DLD1 (cell line): ENCODE data around the gene CACNA2D2.

ENCODE experiments used
- in situ Hi-C: cut with HindIII; loops from 2 replicates; pipeline ENCODE4 v1.10.0; 2017; ENCODE audit warnings: low sequenced_read_pairs

The CACNA2D2 gene

DNA sequence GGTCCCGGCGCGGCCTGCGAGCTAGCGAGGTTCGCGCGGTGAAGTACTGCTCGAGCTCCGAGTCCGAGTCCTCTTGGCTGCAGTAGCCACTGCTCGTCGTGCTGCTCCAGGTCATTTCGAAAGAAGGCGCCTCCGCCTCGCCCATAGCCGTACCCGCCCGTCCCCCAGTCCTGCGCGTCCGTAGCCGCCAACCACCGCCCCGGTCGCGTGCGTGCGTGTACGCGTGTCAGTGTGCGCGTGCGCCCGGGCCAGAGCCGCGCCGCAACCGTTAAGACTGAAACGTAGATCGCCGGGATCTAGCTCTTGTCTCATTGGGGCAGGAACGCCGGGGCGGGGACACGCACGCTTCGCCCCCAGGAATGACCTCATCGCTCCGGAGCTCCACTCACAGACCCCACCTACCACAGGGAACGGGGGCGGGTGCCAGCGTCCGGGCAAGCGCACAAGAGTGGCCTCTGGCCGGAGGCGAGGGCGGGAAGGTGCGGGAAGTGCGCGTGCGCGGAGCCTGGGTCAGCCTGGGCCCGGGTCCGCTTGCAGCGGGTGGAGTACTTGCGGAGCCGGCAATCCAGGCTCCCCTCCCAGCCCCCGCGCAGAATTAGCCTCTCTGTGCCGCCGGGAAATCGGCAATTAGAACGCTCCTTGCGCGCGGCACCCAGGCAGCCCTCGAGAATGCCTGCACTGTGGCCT is 166.1 kb downstream of the CACNA2D2 start:
- in situ Hi-C loops: loop anchor here (25.0 kb wide), 1 partner anchor 1050 kb away; the partner anchor contains the start of genes MANF and RBM15B

GRCh38 chr3:50336452-50337174 is 166.8 kb downstream of the CACNA2D2 start:
- in situ Hi-C loops: loop anchor here (25.0 kb wide), 1 partner anchor 1051 kb away; the partner anchor contains the start of genes MANF and RBM15B

DNA sequence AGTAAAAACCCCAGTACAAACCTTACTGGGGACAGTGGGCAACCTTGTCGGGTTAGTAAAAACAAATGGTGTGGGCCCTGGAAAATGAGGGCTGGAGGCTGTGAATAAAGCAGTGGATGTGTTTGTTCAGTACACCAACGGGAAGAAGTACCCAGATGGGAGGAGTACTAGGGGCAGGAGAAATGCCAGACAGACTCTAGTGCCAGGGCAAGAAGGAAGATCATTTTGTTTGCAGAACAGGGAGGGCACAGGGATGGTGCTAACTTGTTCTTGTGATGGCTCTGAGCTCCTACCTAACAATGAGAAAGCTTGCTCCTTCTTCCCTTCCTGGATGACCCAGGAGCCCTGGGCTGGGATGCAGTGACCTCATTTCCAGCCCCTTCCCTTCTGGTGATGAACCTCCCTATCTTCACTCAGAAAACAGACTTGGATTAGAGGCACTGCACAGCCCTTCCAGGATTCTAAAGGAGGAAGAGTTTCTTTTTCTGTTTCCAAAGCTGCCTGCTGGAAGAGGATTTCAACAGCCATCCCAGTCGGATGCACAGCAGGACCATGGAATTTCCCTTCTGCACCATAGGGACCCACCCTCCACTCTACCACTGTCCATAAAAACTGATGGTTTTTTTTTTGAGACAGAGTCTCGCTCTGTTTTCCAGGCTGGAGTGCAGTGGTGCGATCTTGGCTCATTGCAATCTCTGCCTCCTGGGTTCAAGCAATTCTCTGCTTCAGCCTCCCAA is 168.9 kb downstream of the CACNA2D2 start:
- in situ Hi-C loops: loop anchor here (25.0 kb wide), 1 partner anchor 1053 kb away; the partner anchor contains the start of genes MANF and RBM15B

GRCh38 chr3:50333744-50334328 is 169.6 kb downstream of the CACNA2D2 start:
- in situ Hi-C loops: loop anchor here (25.0 kb wide), 1 partner anchor 1053 kb away; the partner anchor contains the start of genes MANF and RBM15B

DNA sequence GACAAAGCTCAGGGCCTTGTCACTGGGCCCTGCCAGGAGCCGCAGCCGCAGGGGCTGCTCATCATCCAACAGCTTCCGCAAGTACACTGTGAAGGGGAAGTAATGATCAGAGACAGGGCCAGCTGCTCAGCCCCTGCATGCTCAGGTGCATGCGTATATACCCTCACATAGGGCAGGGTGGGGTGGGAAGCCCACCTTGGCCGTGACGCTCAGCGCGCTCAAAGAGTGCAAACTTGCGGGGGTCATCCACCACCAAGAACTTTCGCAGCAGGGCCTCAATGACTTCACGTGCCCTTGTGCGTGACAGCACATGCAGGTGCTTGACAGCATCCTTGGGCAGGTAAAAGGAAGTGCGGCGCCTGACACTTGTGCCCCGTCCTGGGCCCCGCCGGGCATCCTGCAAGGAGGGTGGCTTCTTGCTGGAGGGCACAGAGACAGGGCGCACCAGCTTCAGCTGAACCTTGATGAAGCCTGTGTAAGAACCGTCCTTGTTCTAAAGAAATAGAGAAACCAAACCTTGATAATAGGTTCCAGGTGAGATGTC is 172.0 kb downstream of the CACNA2D2 start:
- in situ Hi-C loops: loop anchor here (25.0 kb wide), 1 partner anchor 1056 kb away; the partner anchor contains the start of genes MANF and RBM15B

GRCh38 chr3:50330330-50330729 is 173.1 kb downstream of the CACNA2D2 start:
- in situ Hi-C loops: loop anchor here (25.0 kb wide), 1 partner anchor 1057 kb away; the partner anchor contains the start of genes MANF and RBM15B

GRCh38 chr3:50327943-50328691 is 175.3 kb downstream of the CACNA2D2 start, which contains the start of gene TUSC2:
Gene TUSC2, minus strand, starts transcription at chr3:50328223. Its CDS starts 124 bp downstream, at chr3:50328099.
- in situ Hi-C loops: loop anchor here (25.0 kb wide), 1 partner anchor 1059 kb away; the partner anchor contains the start of genes MANF and RBM15B

GRCh38 chr3:50327129-50327528 is 176.3 kb downstream of the CACNA2D2 start:
- in situ Hi-C loops: loop anchor here (25.0 kb wide), 1 partner anchor 1060 kb away; the partner anchor contains the start of genes MANF and RBM15B

DNA sequence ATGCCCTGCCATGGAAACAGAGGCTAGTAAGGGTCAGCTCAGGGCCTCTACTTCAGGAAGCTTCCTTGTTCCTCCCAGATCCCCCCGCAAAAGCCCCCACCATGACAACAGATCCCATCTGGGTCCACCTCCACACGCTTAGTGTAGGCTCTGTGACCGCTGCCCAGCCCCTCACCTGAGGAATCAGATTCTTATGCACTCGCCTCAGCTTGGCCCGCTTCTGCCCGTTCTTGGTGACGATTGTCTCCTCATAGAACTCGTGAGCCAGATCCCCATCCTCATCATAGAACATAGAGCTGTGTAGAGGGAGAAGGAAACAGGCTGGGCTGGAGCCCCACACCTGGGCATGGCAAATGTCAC is 177.3 kb downstream of the CACNA2D2 start:
- in situ Hi-C loops: loop anchor here (25.0 kb wide), 1 partner anchor 1061 kb away; the partner anchor contains the start of genes MANF and RBM15B

DNA sequence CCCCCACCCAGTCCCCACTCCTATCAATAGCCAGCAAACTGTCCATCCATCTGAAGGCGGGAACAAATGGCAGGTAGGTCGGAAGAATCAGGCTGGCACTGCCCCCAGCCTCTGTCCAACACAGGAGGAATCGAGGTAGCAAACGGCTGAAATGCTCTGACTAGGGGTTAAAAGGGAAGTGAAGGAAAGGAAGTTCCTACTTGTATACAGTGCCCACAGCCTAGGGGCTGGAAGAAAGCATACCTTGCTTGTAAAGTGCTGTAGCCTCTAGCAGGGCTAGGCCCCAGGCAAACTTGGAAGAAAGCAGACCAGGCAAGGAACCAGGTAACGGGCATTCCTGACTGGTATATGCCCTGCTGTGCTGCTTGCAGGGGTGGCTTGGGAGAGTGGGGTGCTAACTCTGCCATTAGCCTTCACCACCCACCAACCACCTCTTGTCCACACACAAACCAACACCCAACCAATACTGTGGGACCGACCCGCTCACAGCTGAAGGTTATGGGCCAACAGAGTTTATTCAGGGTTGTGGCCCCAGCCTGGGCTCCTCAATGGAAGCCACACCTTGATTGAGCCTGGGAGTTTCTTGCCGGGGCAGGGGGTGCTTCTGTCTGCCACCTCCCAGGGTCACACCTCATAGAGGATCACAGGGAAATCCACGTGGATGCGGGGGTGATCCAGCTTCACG is 177.8 kb downstream of the CACNA2D2 start:
- in situ Hi-C loops: loop anchor here (25.0 kb wide), 1 partner anchor 1062 kb away; the partner anchor contains the start of genes MANF and RBM15B

DNA sequence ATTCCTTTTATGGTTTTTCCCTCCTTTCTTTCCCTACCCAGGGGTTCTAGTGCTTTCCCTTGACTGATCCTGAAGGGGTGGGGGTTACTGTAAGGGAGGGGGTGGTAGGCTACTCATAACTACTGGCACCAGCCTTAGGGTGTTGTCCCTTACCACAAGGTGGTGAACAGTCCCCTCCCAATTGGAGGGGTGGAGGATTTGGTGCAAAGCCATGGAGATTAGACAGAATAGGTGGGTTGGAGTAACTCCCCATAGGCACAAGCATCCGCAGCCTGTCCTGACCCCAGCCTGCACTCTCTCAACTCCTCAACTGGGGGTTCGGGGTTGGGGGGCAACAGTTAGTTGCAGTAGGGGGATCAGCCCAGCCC is 178.3 kb downstream of the CACNA2D2 start:
- in situ Hi-C loops: loop anchor here (25.0 kb wide), 1 partner anchor 1062 kb away; the partner anchor contains the start of genes MANF and RBM15B

- in situ Hi-C loops: loop anchor here (25.0 kb wide), 1 partner anchor 1063 kb away; the partner anchor contains the start of genes MANF and RBM15B
Observed at GRCh38 chr3:50324351-50325112, 178.9 kb downstream of the CACNA2D2 start.

DNA sequence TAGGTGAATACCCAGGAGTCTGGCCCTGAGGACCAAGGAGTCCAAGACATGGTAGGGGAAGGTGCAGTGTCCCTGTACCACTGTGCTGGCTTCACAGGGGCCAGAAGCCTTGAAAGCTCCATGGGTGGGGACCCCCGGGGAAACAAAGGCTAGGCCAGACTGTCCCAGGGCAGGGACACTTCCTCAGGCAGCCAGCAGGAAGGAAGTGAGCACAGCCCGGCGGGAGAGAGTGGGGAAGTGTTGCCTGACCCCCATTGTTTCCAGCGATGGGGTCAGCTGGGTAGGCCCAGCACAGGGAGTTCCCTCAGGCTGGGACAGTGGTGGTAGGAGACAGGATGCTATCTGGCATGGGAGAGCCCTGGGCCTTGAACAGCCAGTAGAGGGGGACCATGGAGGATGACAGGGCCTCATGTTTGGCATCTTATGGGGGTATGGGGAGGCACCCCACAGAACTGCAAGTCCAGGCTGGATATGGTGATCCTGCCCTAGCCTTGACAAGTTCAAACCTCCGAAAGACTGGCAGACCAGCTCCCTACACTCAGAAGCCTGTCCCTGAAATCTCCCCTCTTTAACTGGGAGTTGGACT is 179.7 kb downstream of the CACNA2D2 start:
- in situ Hi-C loops: no loop called here

GRCh38 chr3:50323092-50323600 is 180.3 kb downstream of the CACNA2D2 start:
- in situ Hi-C loops: no loop called here

GRCh38 chr3:50322386-50323091 is 180.9 kb downstream of the CACNA2D2 start, which contains the start of gene HYAL2:
Gene HYAL2, minus strand, starts transcription at chr3:50322745. Its CDS starts 2,256 bp downstream, at chr3:50320489.
- in situ Hi-C loops: no loop called here

DNA sequence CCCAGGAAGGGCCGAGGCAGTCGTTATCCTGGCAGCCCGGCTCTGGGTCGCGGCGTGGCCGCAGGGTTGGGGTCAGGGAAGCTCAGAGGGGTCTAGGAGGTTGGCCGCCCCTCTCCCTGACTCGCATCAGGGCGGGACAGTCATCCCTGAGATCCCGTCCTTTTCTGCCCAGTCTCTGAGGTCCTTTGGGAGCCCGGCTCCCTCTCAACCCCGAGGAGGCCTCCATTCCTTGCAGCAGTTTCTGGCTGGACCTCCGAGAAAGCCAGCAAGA is 181.4 kb downstream of the CACNA2D2 start:
- in situ Hi-C loops: no loop called here
